ENCODE measurements around the gene RABGGTA. TPM values are rescaled to one million over a fixed set of nuclear protein-coding genes. Genes with fewer than 3 reads are reported as not detected.

The RABGGTA gene
- total RNA-seq, 3 donors from 2014 or later (not counting 1 experiment from before 2014, with no cell fraction given), result 72.9 to 95.1 (median 88.5) TPM

- no peak overlapping the region for H3K27ac Mint-ChIP-seq
- Histone ChIP-seq H3K36me3 (ENCODE audit: control insufficient read depth, insufficient read depth, low read length) (peaks cover 8% of the 10 kb centered on the region), H3K4me1 (ENCODE audit: control insufficient read depth, insufficient read depth, low read length) (no peaks in the 10 kb centered on the region), H3K9me3 (ENCODE audit: control insufficient read depth, insufficient read depth, low read length) (no peaks in the 10 kb centered on the region), H3K4me3 (ENCODE audit: low read length) (no peak overlapping the region), H3K27me3 (ENCODE audit: control insufficient read depth, insufficient read depth, low read length) (no peaks in the 10 kb centered on the region), H3K27ac (ENCODE audit: low read length) (no peak overlapping the region)
- no peaks in the 10 kb centered on the region for H3K4me1 Mint-ChIP-seq
- no peaks in the 10 kb centered on the region for H3K9me3 Mint-ChIP-seq
- no peaks in the 10 kb centered on the region for H3K36me3 Mint-ChIP-seq
- 97% methylated on average over 9 of the region's 9 CpGs for WGBS (ENCODE audit: insufficient coverage)
- DNase-seq (no peak), ATAC-seq (no peak)
- intact Hi-C loops (cut with micrococcal nuclease), result no loop called here
- no peaks in the 10 kb centered on the region for H3K27me3 Mint-ChIP-seq (ENCODE audit: low read depth in 2 of 2)
- no peak for TF ChIP-seq CTCF (IDR thresholded peaks at IDR 0.05)
- no peak overlapping the region for H3K4me3 Mint-ChIP-seq
Measured at GRCh38 chr14:24258119-24258518, 13.3 kb downstream of the RABGGTA start.

- peaks cover 8% of the 10 kb centered on the region for H3K36me3 ChIP-seq (ENCODE audit: control insufficient read depth, insufficient read depth, low read length)
- 97% methylated on average over 4 of the region's 4 CpGs for WGBS (ENCODE audit: insufficient coverage)
- no peaks in the 10 kb centered on the region for H3K36me3 Mint-ChIP-seq
Measured at GRCh38 chr14:24256960-24257359, 14.4 kb downstream of the RABGGTA start.

GRCh38 chr14:24255931-24256711 is 15.3 kb downstream of the RABGGTA start:
- DNase-seq, result no peak

More at GRCh38 chr14:24256960-24257359, 14.4 kb downstream of the RABGGTA start:
- H3K27me3 Mint-ChIP-seq (ENCODE audit: low read depth in 2 of 2), result no peaks in the 10 kb centered on the region
- intact Hi-C loops (cut with micrococcal nuclease), result no loop called here
- no peak for TF ChIP-seq CTCF (IDR thresholded peaks at IDR 0.05)
- H3K27me3 ChIP-seq (ENCODE audit: control insufficient read depth, insufficient read depth, low read length), result no peaks in the 10 kb centered on the region
- ATAC-seq (no peak), DNase-seq (no peak)
- H3K4me3 Mint-ChIP-seq, result no peak overlapping the region
- H3K9me3 ChIP-seq (ENCODE audit: control insufficient read depth, insufficient read depth, low read length), result no peaks in the 10 kb centered on the region
- no peaks in the 10 kb centered on the region for H3K4me1 Mint-ChIP-seq
- no peak overlapping the region for H3K27ac ChIP-seq (ENCODE audit: low read length)
- no peaks in the 10 kb centered on the region for H3K9me3 Mint-ChIP-seq
- H3K4me1 ChIP-seq (ENCODE audit: control insufficient read depth, insufficient read depth, low read length), result no peaks in the 10 kb centered on the region
- H3K27ac Mint-ChIP-seq, result no peak overlapping the region
- no peak overlapping the region for H3K4me3 ChIP-seq (ENCODE audit: low read length)

More at GRCh38 chr14:24255931-24256711, 15.3 kb downstream of the RABGGTA start:
- Mint-ChIP-seq H3K36me3 (no peaks in the 10 kb centered on the region), H3K27me3 (ENCODE audit: low read depth in 2 of 2) (no peaks in the 10 kb centered on the region), H3K27ac (no peak overlapping the region), H3K4me1 (no peaks in the 10 kb centered on the region), H3K9me3 (no peaks in the 10 kb centered on the region), H3K4me3 (no peak overlapping the region)
- no peak overlapping the region for H3K27ac ChIP-seq (ENCODE audit: low read length)
- no peak for ATAC-seq
- H3K9me3 ChIP-seq (ENCODE audit: control insufficient read depth, insufficient read depth, low read length), result no peaks in the 10 kb centered on the region
- H3K4me3 ChIP-seq (ENCODE audit: low read length), result no peak overlapping the region
- peaks cover 8% of the 10 kb centered on the region for H3K36me3 ChIP-seq (ENCODE audit: control insufficient read depth, insufficient read depth, low read length)
- no peaks in the 10 kb centered on the region for H3K27me3 ChIP-seq (ENCODE audit: control insufficient read depth, insufficient read depth, low read length)
- no peaks in the 10 kb centered on the region for H3K4me1 ChIP-seq (ENCODE audit: control insufficient read depth, insufficient read depth, low read length)
- WGBS (ENCODE audit: insufficient coverage), result 94% methylated on average over 12 of the region's 12 CpGs
- intact Hi-C loops (cut with micrococcal nuclease), result no loop called here
- no peak for TF ChIP-seq CTCF (IDR thresholded peaks at IDR 0.05)
